Vagina (tissue), 2 donors: ENCODE data around the gene ARHGEF40. TPM values are rescaled to one million over a fixed set of nuclear protein-coding genes. Genes with fewer than 3 reads are reported as not detected.

Source experiments
- DNase-seq, 2 donors: peaks; one replicate each; pipeline ENCODE4 v3.0.0-alpha.2; 2017; ENCODE audit errors: extremely low spot score in 2 of 2
- H3K27ac ChIP-seq: fragments of 200-600 bp; sonication (generic); one replicate; pipeline ENCODE4 v1.5.1; 2019
- H3K27me3 ChIP-seq: fragments of 200-600 bp; sonication (generic); one replicate; pipeline ENCODE4 v1.5.1; 2019
- H3K36me3 ChIP-seq, 2 donors: fragments of 200-600 bp; sonication (generic); one replicate each; pipeline ENCODE4 v1.5.1; 2017 to 2019
- H3K4me1 ChIP-seq: fragments of 200-600 bp; sonication (generic); one replicate; pipeline ENCODE4 v1.5.1; 2019
- H3K4me3 ChIP-seq, 2 donors: fragments of 200-600 bp; sonication (generic); 1 replicate in 1 of 2; 2 replicates in 1 of 2; pipeline ENCODE4 v1.5.1; 2016 to 2019
- H3K9me3 ChIP-seq: fragments of 200-600 bp; sonication (generic); one replicate; pipeline ENCODE4 v1.5.1; 2019
- CTCF ChIP-seq, 3 experiments: fragments of 450-650 bp in 2 of 3; fragments of 200-600 bp in 1 of 3; sonication (generic) in 1 of 3; IDR thresholded peaks; one replicate each; pipeline ENCODE4 v1.5.1; 2017 to 2019; ENCODE audit warnings: antibody characterized with exemption in 3 of 3, mild to moderate bottlenecking in 2 of 3, moderate library complexity in 2 of 3
- POLR2A ChIP-seq, 2 donors: fragments of 450-650 bp; IDR thresholded peaks; one replicate each; pipeline ENCODE4 v1.6.1; 2017; ENCODE audit warnings: antibody characterized with exemption in 2 of 2, mild to moderate bottlenecking in 2 of 2, moderate library complexity in 2 of 2
- intact Hi-C: fragments of 100-400 bp; cut with DNase I; formaldehyde crosslinking; loops from one replicate; pipeline ENCODE4 v1.15.1; 2023
- microRNA-seq: library from miRNA; unstranded; fragments of <30 nt; microRNA quantifications from one replicate; pipeline ENCODE4, GENCODE V29; 2017; ENCODE audit warnings: borderline number of aligned reads, borderline replicate concordance
- small RNA-seq: library from RNA; depleted of rRNA; stranded (forward); fragments of <200 nt; gene quantifications from one replicate; pipeline ENCODE3, GENCODE V24; 2016
- total RNA-seq: library from RNA; depleted of rRNA; stranded (reverse); fragments of >200 nt; gene quantifications from one replicate; pipeline ENCODE4 v1.2.3, GENCODE V29; 2016

ARHGEF40 gene
- total RNA-seq, 1 donor from 2014 or later: 36.3 TPM

- DNase-seq: no peak
- no peaks in the 10 kb centered on the region for H3K9me3 ChIP-seq
- H3K4me3 ChIP-seq: no peak overlapping the region
- no peaks in the 10 kb centered on the region for H3K27me3 ChIP-seq
- intact Hi-C loops: no loop called here
- H3K4me1 ChIP-seq: no peaks in the 10 kb centered on the region
- H3K36me3 ChIP-seq: no peaks in the 10 kb centered on the region
- TF ChIP-seq POLR2A (IDR thresholded peaks at IDR 0.05) (no peak), CTCF (IDR thresholded peaks at IDR 0.05) (peak in 2 of 3 experiments; percentile 13 to 24)
- no peak overlapping the region for H3K27ac ChIP-seq
These were observed 65.9 kb downstream of the ARHGEF40 start for GRCh38 chr14:21136024-21136423.

Small RNAs within 50 kb of the gene (microRNA-seq; reads per million reads assigned to microRNA genes)
- not detected for gene MIR6717

Small RNAs within 50 kb of the gene (small RNA-seq; reads per million reads assigned to genes)
- not detected for gene RNU6-252P

Other genes starting within 250 kb of the ARHGEF40 start
- gene RNASE3, start 178.9 kb upstream of the ARHGEF40 start, total RNA-seq: not detected
- 1.5 TPM for gene RNASE2, start 114.8 kb upstream of the ARHGEF40 start, total RNA-seq
- gene METTL17, start 80.3 kb upstream of the ARHGEF40 start, total RNA-seq: 77.1 TPM
- gene SLC39A2, start 71.0 kb upstream of the ARHGEF40 start, total RNA-seq: 5.4 TPM
- gene NDRG2, start 45.2 kb upstream of the ARHGEF40 start, total RNA-seq: 307 TPM
- not detected for gene TPPP2, start 40.1 kb upstream of the ARHGEF40 start, total RNA-seq
- gene RNASE13, start 35.5 kb upstream of the ARHGEF40 start, total RNA-seq: not detected
- gene RNASE7, start 27.9 kb upstream of the ARHGEF40 start, total RNA-seq: 18.2 TPM
- not detected for gene RNASE8, start 12.5 kb upstream of the ARHGEF40 start, total RNA-seq
- gene ZNF219, start 28.4 kb downstream of the ARHGEF40 start, total RNA-seq: 69.2 TPM
- not detected for gene TMEM253, start 30.8 kb downstream of the ARHGEF40 start, total RNA-seq
- gene OR5AU1, start 85.8 kb downstream of the ARHGEF40 start, total RNA-seq: not detected
- gene HNRNPC, start 199.1 kb downstream of the ARHGEF40 start, total RNA-seq: 345 TPM
- gene RPGRIP1, start 209.8 kb downstream of the ARHGEF40 start, total RNA-seq: not detected